ENCODE results near the gene OSGEPL1.
"Not testable (repeated sequence)": the region's sequence is repeated elsewhere in the genome, so short reads cannot be mapped to it uniquely, and the experiment has no call there.

Gene OSGEPL1, protein sequence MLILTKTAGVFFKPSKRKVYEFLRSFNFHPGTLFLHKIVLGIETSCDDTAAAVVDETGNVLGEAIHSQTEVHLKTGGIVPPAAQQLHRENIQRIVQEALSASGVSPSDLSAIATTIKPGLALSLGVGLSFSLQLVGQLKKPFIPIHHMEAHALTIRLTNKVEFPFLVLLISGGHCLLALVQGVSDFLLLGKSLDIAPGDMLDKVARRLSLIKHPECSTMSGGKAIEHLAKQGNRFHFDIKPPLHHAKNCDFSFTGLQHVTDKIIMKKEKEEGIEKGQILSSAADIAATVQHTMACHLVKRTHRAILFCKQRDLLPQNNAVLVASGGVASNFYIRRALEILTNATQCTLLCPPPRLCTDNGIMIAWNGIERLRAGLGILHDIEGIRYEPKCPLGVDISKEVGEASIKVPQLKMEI

GRCh38 chr2:189762551-189763298 lies at the start of gene OSGEPL1:
Gene OSGEPL1 (minus strand): TSS chr2:189762792. CDS start chr2:189761640, 1,152 bp downstream.
- DNase-seq (ENCODE audit: low read depth in 2 of 2): peak; percentile 76 to 85

DNA sequence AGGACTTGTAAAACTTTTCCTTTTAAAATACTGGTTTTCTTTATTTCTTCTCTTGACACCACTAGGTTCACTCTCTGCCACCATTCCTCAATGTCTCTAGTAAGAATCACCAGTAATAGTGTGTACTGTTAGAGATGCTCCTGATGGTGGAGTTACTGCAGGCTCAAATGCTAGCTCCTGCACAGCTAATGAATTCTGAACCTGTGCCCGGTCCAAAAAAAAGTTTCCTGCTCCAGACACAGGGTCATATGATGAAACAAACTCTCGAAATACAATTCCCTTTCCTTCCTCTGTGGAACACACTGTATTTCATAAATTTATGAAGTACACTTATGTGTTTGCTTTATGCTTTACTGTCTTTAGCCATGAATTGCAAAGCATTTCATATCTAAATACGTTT lies 40.8 kb upstream of the OSGEPL1 start:
- no peak for DNase-seq (ENCODE audit: low read depth in 2 of 2)

- DNase-seq (ENCODE audit: low read depth in 2 of 2): no peak
Observed at GRCh38 chr2:189802396-189802912, 39.9 kb upstream of the OSGEPL1 start.

GRCh38 chr2:189799531-189799930 lies 36.9 kb upstream of the OSGEPL1 start:
- no peak for DNase-seq (ENCODE audit: low read depth in 2 of 2)

DNA sequence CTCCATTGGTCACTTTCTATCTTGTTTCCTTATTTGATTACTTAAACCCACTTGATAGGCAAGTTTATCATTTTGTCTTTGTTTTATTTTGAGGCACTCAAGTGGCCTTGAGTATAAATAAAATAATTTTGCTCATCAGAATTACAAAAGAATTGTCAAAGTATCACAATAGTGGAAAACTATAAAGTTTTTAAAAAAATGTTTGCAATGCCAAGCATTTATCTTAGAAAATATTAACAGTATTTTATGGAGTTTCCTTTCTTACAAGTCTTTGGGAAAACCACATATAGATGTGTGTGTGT lies 36.4 kb upstream of the OSGEPL1 start:
- no peak for DNase-seq (ENCODE audit: low read depth in 2 of 2)

DNA sequence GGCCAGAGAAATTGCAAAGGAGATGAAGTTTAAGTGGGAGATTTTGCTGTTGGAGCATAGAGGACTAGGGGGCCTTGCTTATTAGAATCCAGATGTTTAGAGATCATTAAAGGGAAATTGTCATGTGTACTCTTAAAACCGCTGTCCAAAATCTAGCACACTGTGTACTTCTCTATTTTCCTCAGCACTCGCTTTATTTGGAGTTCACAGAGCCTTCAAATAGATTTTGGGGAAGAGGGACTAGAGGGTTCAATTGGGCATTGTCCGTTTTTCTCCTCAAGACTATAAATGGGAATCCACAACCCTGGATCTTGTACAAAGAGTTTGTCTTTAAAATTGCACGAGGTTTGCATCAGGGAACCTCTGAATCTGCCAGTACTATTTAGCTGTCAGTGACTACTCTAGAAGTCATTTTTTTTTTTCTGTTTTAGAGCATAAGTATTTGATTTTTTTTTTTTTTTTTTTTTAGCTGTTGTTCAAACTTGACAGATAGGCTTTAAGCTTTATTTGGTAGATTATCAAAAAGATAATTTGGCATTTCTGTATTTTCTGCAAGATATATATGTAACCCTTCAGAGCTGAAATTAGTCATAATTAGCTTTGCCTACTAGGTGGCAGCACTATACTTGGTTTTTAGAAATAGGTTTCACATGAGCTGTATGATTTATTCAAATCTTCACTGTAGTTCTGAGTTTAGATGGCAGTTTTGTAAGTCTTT lies 35.9 kb upstream of the OSGEPL1 start:
- no peak for DNase-seq (ENCODE audit: low read depth in 2 of 2)

GRCh38 chr2:189797902-189798301 lies 35.3 kb upstream of the OSGEPL1 start:
- no peak for DNase-seq (ENCODE audit: low read depth in 2 of 2)

- DNase-seq (ENCODE audit: low read depth in 2 of 2): no peak
Observed at GRCh38 chr2:189794310-189794709, 31.7 kb upstream of the OSGEPL1 start.

- DNase-seq (ENCODE audit: low read depth in 2 of 2): no peak
Observed at GRCh38 chr2:189791338-189792042, 28.9 kb upstream of the OSGEPL1 start.

DNA sequence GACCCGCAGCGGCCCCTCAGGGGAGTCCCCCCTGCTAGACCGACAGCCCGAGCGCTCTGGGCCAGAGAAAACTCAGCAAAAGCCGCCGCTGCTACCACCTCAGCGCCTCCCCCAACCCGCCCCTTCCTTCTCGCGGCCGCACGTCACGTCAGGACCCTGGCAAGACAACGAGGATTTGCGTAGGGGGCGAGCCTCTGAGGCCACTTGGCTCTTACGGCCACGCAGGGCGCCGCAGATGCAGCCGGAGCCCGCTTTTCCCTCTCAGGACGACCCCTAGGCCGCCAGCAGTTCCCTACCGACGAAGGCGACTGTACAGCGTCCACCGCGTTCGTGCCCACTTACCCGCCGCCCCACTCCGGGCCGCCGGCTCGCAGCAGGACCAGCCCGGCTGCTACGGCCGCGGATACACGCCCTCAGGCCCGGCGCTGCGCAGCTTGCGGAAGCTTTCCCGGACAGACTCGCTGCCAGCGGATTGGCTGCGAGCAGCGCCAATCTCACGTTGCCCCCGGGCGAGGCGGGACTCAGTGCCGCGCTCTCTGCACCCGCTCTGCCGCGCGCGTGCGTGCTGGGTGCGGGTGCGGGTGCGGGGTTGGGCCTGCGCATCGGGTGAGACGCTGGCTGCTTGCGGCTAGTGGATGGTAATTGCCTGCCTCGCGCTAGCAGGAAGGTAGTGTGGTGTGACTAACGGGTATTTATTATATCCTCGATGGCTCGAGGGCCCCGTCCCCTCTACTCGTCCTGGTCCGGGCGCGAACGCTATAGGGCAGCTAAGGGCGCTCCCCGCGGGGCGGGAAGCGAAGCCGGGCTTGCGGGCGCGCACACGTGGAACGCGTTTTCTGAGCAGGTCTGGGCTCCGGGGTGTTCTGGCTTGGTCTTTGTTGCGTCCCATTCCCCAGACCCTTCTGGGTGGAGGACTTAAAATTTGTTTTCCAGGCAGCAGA lies 21.6 kb upstream of the OSGEPL1 start, which contains the start of the genes ORMDL1 and PMS1:
Gene ORMDL1 (minus strand): TSS at position 413 of the 941 bp plus-strand sequence. CDS start 1,744 bp downstream, outside the sequence.
Gene PMS1 (plus strand): TSS at position 524 of the 941 bp plus-strand sequence. CDS start 7,360 bp downstream, outside the sequence.
- DNase-seq (ENCODE audit: low read depth in 2 of 2): peak; percentile 85 to 91

DNA sequence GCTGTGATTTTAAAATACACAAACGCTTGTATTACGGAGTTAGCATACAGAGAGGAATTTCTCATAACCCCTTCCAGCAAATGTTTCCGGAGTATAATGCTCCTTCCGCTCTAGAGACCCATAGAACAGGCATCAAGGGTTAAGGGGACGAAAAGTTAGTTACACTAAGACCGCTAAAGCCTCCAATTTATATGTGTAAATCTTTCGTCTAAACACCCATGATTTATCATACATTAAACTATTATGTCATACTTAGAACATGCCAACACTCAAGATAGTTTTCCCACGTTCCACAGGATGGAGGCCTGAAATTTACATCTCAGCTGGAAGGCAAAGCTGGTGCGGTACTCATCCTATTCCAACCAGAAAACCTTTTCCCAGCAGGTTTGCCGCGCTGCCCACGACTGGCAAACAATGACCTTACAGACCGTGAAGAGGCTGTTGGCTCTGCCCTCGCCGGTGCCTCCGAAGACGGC lies 20.9 kb upstream of the OSGEPL1 start:
- no peak for DNase-seq (ENCODE audit: low read depth in 2 of 2)

DNA sequence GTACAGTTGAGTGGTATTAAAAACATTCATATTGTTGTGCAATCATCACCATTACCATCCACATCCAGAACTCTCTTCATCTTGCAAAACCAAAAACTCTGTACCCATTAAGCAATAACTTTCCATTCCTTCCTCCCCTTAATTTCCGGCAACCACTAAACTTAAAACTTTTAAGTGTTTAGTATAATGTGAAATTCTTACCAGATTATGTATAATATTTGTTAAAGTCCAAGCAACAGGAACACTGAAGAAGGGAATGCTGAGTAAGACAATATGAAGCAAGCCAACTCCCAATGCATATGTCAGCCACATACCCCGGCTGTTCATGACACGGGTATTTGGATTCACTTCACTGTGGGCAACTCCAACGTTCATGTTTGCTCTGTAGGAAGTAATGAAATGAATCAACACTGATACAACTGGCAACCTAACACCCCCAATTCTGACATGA lies 19.7 kb upstream of the OSGEPL1 start:
- DNase-seq (ENCODE audit: low read depth in 2 of 2): no peak

DNA sequence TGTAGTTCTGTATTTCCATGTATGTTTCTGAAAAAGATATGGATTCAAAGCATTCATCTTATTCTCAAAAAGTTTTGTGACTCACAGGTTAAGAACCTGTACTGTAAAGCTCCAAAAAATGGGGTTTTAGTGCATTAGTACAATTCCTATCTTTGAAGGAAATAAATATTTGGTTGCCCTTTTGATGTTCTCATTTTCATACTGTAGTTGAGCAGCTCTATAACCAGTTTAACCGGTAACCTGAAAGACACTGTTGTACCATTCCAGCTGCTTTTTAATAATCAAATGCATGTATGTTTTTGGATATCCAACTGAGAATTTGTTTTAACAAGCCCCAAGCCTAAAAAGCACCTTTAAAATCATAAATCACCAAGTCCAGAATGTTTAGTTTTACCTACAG lies 9.6 kb upstream of the OSGEPL1 start:
- no peak for DNase-seq (ENCODE audit: low read depth in 2 of 2)

- no peak for DNase-seq (ENCODE audit: low read depth in 2 of 2)
Observed at GRCh38 chr2:189770590-189771322, 8.2 kb upstream of the OSGEPL1 start.

DNA sequence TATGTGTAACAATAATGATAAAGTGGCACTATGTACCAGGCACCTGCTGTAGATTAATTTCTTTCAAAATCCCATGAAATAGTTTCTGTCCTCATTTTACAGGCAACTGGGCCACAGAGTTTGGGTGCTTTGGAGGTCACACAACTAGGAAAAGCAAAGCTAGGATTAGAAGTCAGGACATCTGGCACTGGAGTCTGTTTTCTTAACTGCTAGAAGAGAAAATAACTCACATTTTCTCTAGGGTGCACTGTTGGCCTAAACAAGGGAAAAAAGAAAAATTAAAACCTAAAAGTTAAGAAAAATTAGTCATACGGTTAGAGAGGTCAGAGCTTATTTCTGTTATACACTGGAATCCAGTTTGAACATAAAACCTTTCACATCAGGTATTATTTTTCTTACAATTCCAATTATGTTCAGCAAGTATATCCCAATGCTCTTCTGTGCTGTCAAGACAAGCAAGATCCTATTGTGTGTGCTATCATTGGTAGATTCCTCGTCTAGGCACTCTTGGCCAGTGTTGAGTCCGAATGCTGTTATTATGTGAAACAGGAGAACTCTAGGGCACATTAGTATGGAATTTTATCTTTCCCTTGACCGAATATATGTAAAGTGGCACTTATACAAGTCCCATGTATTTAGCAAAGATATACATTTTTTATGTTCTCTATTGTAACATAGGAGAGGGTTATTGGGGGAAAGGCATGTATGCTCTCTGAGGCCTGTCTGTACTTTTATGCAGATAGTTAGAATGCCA lies 1.5 kb upstream of the OSGEPL1 start:
- no peak for DNase-seq (ENCODE audit: low read depth in 2 of 2)

DNA sequence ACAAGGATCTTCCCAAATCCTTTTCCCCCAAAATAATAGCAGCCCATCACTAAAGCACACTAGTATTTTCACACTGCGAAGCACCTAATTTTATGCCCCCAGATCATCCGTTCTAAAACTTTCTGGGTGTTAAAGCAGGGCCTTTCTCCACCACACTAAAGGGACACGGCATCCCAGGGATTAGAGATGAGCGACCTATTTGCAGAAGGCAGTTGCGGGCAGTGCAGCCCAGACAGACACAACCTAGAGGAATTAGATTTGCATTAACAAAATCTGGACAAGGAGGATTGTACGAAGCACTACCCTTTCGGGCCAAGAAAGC lies 402 bp downstream of the OSGEPL1 start:
- DNase-seq (ENCODE audit: low read depth in 2 of 2): no peak

GRCh38 chr2:189760154-189760553 lies 2.4 kb downstream of the OSGEPL1 start:
- DNase-seq (ENCODE audit: low read depth in 2 of 2): not testable (repeated sequence)

DNA sequence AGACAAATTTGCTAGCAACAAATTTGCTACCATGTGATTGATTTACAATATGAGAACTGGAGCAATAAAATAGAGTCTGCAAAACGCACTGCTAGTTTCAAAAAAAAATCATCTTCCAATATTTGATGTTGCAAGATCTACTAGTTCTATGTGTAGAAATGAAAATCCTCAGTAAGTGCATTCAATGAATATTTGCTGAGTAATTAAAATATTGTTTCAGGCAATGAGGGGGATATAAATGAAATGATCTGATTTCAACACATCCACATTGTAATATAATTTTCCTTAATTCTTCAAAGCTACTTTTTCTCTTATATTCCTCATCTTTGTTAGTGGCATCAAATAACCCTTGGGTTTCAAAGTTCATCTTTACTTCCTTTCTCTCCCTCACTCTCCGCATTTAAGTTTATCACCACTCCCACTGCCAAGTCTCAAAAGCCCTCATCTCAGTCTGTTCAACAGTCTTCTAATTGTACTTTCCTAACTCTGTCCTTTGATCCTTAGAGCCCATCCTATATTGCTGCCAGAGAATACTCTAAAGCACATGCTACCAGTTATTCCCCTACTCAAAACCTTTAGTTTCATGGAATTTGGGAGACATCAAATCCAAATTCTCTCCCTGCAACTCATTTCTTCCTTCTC lies 6.2 kb downstream of the OSGEPL1 start:
- no peak for DNase-seq (ENCODE audit: low read depth in 2 of 2)

Data from stimulated activated CD8-positive, alpha-beta memory T cell treated with anti-CD3 and anti-CD28 coated beads, Interleukin-7, amount 100 ng/mL, for 1 hour (primary cell).